ENCODE measurements around the gene ZDHHC14. TPM values are rescaled to one million over a fixed set of nuclear protein-coding genes. Genes with fewer than 3 reads are reported as not detected.

The ZDHHC14 gene
- total RNA-seq, 1 experiment from 2014 or later, result 4.9 TPM

DNA sequence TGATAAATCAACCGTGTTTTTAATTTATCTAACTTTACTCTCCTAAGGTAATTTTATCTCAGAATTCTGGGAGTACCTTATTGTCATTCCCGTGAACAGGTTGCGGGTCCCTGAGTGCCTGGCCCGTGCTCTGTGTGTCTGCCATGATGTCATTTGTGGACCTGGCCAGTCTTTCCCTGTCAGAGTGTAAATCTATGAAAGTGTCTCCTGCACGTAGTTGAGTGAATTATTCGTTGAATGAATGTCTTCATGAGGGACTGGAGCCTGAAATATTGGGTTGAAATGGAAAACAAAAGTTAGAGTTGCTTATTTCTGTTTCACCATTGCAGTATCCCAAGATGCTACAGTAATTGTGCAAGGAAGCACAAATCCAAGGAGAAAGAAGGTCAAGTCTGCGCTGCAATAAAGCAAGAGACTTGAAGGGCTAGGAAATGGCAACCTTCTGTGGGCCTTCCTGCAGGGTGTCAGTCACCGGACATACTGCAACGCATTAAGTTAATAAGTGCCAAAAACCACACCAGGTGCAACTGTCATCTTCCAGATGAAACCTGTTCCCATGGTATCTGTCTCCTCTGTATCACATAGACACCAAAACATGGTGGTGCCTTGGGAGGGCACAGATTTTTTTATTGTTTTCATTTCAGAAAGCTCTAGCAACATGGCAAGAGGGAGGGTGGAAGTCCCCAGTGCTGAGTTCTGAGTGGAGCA is 135.5 kb downstream of the ZDHHC14 start:
- H3K27ac ChIP-seq (ENCODE audit: low read length), result no peak overlapping the region
- peaks cover 8% of the 10 kb centered on the region for H3K4me1 ChIP-seq (ENCODE audit: insufficient read depth, low read length)
- DNase-seq (no peak), ATAC-seq (no peak)
- H3K4me3 ChIP-seq (ENCODE audit: low read length), result no peak overlapping the region
- CTCF ChIA-PET, result no interaction called here
- no peaks in the 10 kb centered on the region for H4K20me1 ChIP-seq (ENCODE audit: low read length)
- no peak overlapping the region for H2AFZ ChIP-seq (ENCODE audit: low read length)
- H3K4me2 ChIP-seq (ENCODE audit: low read length), result no peak overlapping the region
- intact Hi-C loops (cut with micrococcal nuclease), result no loop called here
- BruUV-seq (replicated peaks), result no TSS peak
- no peaks in the 10 kb centered on the region for H3F3A ChIP-seq (ENCODE audit: low read length, unreplicated experiment)
- no peaks in the 10 kb centered on the region for H3K9me2 ChIP-seq (replicated peaks; ENCODE audit: low read length)
- H3K27me3 ChIP-seq (ENCODE audit: low read length), result no peaks in the 10 kb centered on the region
- TF ChIP-seq EZH2 (IDR thresholded peaks at IDR 0.05; ENCODE audit: low read length, unreplicated experiment) (no peak), EZH2phosphoT487 (IDR thresholded peaks at IDR 0.05; ENCODE audit: borderline replicate concordance, low read length) (no peak), CTCF (conservative IDR thresholded peaks at IDR 0.05; ENCODE audit: low read depth, low read length) (no peak)
- H3K36me3 ChIP-seq (ENCODE audit: low read depth, low read length), result no peaks in the 10 kb centered on the region
- H3K9me3 ChIP-seq (ENCODE audit: low read length), result no peaks in the 10 kb centered on the region
- POLR2A ChIA-PET (ENCODE audit: unreplicated experiment), result no interaction called here
- no peaks in the 10 kb centered on the region for H3K79me2 ChIP-seq (ENCODE audit: low read length)
- no peak overlapping the region for H3K9ac ChIP-seq (ENCODE audit: low read length)

DNA sequence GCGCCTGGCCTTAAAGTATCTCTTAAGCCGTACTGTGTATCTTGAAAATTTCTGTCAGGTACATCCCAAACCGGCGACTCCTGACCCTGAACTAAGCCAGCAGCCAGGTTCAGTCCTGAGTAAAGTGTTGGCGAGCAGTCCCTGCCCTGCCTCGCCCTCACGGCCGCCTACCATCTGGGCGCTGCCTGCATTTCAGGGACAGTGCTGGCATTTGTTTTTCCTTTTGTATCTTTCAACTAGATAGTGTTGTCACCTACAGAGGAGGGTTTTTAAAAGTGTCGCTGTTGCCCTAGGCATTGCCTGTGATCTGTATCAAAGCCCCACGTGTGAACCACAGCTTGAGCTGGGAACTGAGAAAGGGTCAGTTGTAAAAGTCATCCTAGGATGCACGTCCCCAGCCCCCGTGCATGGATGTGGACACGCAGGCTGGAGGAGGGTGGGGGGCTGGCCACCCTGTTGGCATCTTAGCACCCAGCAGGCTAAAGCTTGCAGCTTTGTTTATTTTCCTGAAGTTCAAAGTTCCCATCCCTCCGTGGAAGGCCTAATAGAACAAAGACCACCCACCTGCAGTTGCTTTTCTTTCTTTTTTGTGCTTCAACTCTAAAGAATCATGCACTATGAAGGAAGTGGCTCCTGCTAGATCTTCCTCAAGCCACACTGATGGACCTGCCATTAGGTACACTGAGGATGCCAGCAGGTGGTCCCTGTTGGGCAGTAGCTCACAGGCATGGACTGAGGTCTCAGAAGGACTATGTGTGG is 136.8 kb downstream of the ZDHHC14 start:
- Histone ChIP-seq H2AFZ (ENCODE audit: low read length) (no peak overlapping the region), H3K4me1 (ENCODE audit: insufficient read depth, low read length) (peaks cover 8% of the 10 kb centered on the region), H3K36me3 (ENCODE audit: low read depth, low read length) (no peaks in the 10 kb centered on the region), H3K9me3 (ENCODE audit: low read length) (no peaks in the 10 kb centered on the region), H3K9ac (ENCODE audit: low read length) (no peak overlapping the region), H3K79me2 (ENCODE audit: low read length) (no peaks in the 10 kb centered on the region), H4K20me1 (ENCODE audit: low read length) (no peaks in the 10 kb centered on the region), H3F3A (ENCODE audit: low read length, unreplicated experiment) (no peaks in the 10 kb centered on the region), H3K9me2 (replicated peaks; ENCODE audit: low read length) (no peaks in the 10 kb centered on the region), H3K4me2 (ENCODE audit: low read length) (no peak overlapping the region), H3K27ac (ENCODE audit: low read length) (no peak overlapping the region), H3K27me3 (ENCODE audit: low read length) (no peaks in the 10 kb centered on the region), H3K4me3 (ENCODE audit: low read length) (no peak overlapping the region)
- ATAC-seq, result no peak
- TF ChIP-seq EZH2phosphoT487 (IDR thresholded peaks at IDR 0.05; ENCODE audit: borderline replicate concordance, low read length), result no peak
- ChIA-PET POLR2A (ENCODE audit: unreplicated experiment) (no interaction called here), CTCF (no interaction called here)
- no TSS peak for BruUV-seq (replicated peaks)
- no peak for DNase-seq
- intact Hi-C loops (cut with micrococcal nuclease), result no loop called here

DNA sequence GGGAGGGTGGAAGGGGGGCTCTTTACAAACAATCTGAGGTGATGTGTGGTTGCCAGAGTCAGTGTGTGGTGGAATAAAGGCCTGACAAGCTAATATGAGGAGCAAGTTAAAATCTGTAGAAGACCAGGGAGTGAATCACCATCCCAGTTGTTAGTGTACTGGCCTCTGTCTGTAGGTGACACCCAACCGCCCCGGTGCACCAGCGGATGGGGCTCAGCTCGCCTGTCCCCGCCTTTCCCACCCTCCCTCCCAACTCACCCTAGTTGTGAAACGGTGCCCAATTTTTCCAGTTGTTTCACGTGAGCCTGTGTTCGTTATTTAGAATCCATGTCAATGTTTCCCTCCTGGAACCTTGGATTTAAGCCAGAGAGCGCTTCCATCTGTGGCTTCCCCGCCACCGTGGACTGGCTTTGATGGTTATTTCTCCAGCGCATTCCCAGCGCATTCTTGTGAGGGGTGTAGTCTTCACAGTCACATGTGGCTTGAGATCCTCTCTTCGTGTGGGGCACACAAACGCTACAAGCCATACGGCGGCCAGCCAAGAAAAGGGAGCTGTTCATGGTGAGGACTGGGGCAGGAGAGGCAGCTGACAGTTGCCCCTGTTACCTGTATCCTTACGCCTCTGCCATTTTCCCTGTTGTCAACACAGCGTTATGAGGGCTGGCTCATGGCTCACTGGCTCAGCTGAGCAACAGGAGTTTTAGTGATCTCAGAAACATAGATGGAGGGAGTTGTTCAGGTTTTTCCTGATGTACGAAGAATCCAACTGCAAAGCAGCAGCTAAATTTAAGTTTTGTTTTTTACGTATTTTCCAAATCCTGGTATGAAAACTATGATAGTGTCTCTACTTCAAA is 137.6 kb downstream of the ZDHHC14 start:
- no peaks in the 10 kb centered on the region for H3K79me2 ChIP-seq (ENCODE audit: low read length)
- ChIA-PET POLR2A (ENCODE audit: unreplicated experiment) (no interaction called here), CTCF (no interaction called here)
- H3K9ac ChIP-seq (ENCODE audit: low read length), result no peak overlapping the region
- ATAC-seq (no peak), DNase-seq (no peak)
- H3K9me3 ChIP-seq (ENCODE audit: low read length), result no peaks in the 10 kb centered on the region
- no peaks in the 10 kb centered on the region for H3K9me2 ChIP-seq (replicated peaks; ENCODE audit: low read length)
- no peaks in the 10 kb centered on the region for H4K20me1 ChIP-seq (ENCODE audit: low read length)
- H3K4me2 ChIP-seq (ENCODE audit: low read length), result no peak overlapping the region
- H3F3A ChIP-seq (ENCODE audit: low read length, unreplicated experiment), result no peaks in the 10 kb centered on the region
- no peaks in the 10 kb centered on the region for H3K27me3 ChIP-seq (ENCODE audit: low read length)
- H3K4me1 ChIP-seq (ENCODE audit: insufficient read depth, low read length), result peaks cover 8% of the 10 kb centered on the region
- no peak overlapping the region for H3K4me3 ChIP-seq (ENCODE audit: low read length)
- no peak overlapping the region for H3K27ac ChIP-seq (ENCODE audit: low read length)
- TF ChIP-seq EZH2 (IDR thresholded peaks at IDR 0.05; ENCODE audit: low read length, unreplicated experiment) (no peak), CTCF (conservative IDR thresholded peaks at IDR 0.05; ENCODE audit: low read depth, low read length) (no peak), EZH2phosphoT487 (IDR thresholded peaks at IDR 0.05; ENCODE audit: borderline replicate concordance, low read length) (no peak)
- no peaks in the 10 kb centered on the region for H3K36me3 ChIP-seq (ENCODE audit: low read depth, low read length)
- BruUV-seq (replicated peaks), result no TSS peak
- intact Hi-C loops (cut with micrococcal nuclease), result no loop called here
- H2AFZ ChIP-seq (ENCODE audit: low read length), result no peak overlapping the region

Measured in PC-3 (cell line).